Measurements from ENCODE around the gene SSC5D.

SSC5D gene

GRCh38 chr19:55455576-55456235, 32.5 kb upstream of the SSC5D start:
- DNase-seq (ENCODE audit: low read depth): no peak

- DNase-seq (ENCODE audit: low read depth): no peak
Observed at GRCh38 chr19:55456347-55456746, 31.9 kb upstream of the SSC5D start.

- no peak for DNase-seq (ENCODE audit: low read depth)
Observed at GRCh38 chr19:55457683-55458457, 30.4 kb upstream of the SSC5D start.

GRCh38 chr19:55459551-55459949, 28.7 kb upstream of the SSC5D start:
- DNase-seq (ENCODE audit: low read depth): no peak

GRCh38 chr19:55459950-55460657, 28.1 kb upstream of the SSC5D start:
- DNase-seq (ENCODE audit: low read depth): no peak

- DNase-seq (ENCODE audit: low read depth): peak; percentile 36
Observed at GRCh38 chr19:55460670-55461258, 27.5 kb upstream of the SSC5D start.

- peak; percentile 100 for DNase-seq (ENCODE audit: low read depth)
Observed at GRCh38 chr19:55461259-55461973, 26.8 kb upstream of the SSC5D start, which contains the start of gene ISOC2. ISOC2 (minus strand) TSS chr19:55461642; CDS start chr19:55456486, 5,156 bp downstream.

- no peak for DNase-seq (ENCODE audit: low read depth)
Observed at GRCh38 chr19:55461974-55462626, 26.1 kb upstream of the SSC5D start.

- no peak for DNase-seq (ENCODE audit: low read depth)
Observed at GRCh38 chr19:55462722-55463121, 25.5 kb upstream of the SSC5D start.

GRCh38 chr19:55463583-55464031, 24.6 kb upstream of the SSC5D start:
- DNase-seq (ENCODE audit: low read depth): no peak

- DNase-seq (ENCODE audit: low read depth): no peak
Observed at GRCh38 chr19:55464039-55464661, 24.1 kb upstream of the SSC5D start.

GRCh38 chr19:55464662-55465054, 23.6 kb upstream of the SSC5D start, which contains the start of gene C19orf85:
C19orf85 (minus strand) TSS chr19:55464751; CDS start chr19:55464554, 197 bp downstream.
- DNase-seq (ENCODE audit: low read depth): no peak

GRCh38 chr19:55465460-55466240, 22.6 kb upstream of the SSC5D start:
- no peak for DNase-seq (ENCODE audit: low read depth)

- no peak for DNase-seq (ENCODE audit: low read depth)
Observed at GRCh38 chr19:55466241-55466614, 22.0 kb upstream of the SSC5D start.

- peak; percentile 52 for DNase-seq (ENCODE audit: low read depth)
Observed at GRCh38 chr19:55467236-55468053, 20.8 kb upstream of the SSC5D start.

GRCh38 chr19:55468054-55468393, 20.2 kb upstream of the SSC5D start:
- DNase-seq (ENCODE audit: low read depth): no peak

- DNase-seq (ENCODE audit: low read depth): no peak
Observed at GRCh38 chr19:55471266-55471665, 17.0 kb upstream of the SSC5D start.

- DNase-seq (ENCODE audit: low read depth): no peak
Observed at GRCh38 chr19:55472463-55472862, 15.8 kb upstream of the SSC5D start.
